NB4 (cell line): ENCODE measurements around the gene CLEC3A.

Experiments used
- CTCF ChIP-seq: IDR thresholded peaks from one replicate; pipeline ENCODE4 v1.5.1; 2012; ENCODE audit warnings: low read depth, low read length
- POLR2A ChIP-seq: IDR thresholded peaks from 2 replicates; pipeline ENCODE4 v1.6.1; 2011; ENCODE audit warnings: mild to moderate bottlenecking; ENCODE audit not compliant: insufficient read length; ENCODE audit errors: extremely low read depth

- TF ChIP-seq POLR2A (no peak), CTCF (no peak)
Measured at GRCh38 chr16:77989846-77990245, 32.5 kb upstream of the CLEC3A start.
